NAMALWA (cell line): ENCODE data around the gene GSX2.

Experiments
- DNase-seq: peaks from one replicate; pipeline ENCODE4 v3.0.0-alpha.2; 2015; ENCODE audit warnings: low spot score

Gene GSX2

DNA sequence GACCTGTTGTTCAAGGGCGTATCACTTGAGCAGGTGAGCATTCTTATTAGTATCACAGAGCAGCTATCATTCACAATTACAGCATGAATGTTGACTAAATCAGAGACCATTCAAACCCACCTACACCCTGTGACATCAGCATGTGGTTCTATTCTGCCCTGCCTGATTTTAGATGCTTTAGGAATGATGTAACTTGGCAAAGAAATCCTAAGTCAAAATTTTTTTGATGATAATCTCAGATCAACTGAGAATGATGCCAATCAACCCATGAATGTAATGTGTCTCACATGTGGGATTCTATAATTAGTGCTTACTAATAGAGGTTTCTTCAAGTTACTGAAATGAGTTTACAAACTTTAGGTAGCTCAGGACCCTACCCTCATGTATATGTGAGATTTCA lies 22.2 kb upstream of the GSX2 start:
- DNase-seq = no peak

DNA sequence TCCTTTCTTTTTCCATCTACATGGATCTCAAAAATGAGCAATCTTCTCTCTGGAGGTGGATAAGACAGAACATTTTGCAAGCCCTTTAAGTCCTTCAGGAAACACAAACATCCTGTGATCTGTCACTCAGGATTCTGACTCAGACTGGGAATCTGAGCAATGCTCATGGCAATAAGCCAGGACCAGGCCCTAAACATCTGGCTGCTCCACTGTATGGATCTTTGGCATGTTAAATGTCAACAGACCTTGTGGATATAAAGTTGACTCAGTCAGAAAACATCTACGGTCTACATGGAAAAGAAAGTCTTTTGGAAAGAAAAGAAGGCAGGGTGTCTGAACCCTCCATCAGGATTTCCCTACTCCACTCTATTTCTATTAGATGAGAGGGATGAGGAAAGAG lies 17.8 kb upstream of the GSX2 start:
- DNase-seq = no peak

DNA sequence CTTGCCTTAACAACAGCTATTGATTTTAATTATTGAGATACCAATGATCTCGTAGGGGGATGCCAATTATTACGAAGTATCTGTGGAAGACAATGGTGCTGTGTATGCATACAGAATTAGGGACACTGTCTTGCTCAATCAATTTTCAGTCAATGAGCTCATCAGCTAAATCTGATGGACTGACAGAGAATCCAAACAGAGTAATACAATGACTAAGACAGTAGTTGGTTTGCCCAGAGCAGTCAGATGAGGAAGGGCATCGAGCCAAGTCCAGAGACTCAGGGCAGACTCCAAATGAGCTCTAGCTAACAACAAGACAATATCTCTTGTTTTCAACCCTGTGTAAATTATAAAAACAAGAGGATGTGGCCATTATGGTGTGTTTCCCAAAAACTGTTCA lies 14.7 kb upstream of the GSX2 start:
- no peak for DNase-seq

GRCh38 chr4:54089875-54090274 lies 10.1 kb upstream of the GSX2 start:
- no peak for DNase-seq

DNA sequence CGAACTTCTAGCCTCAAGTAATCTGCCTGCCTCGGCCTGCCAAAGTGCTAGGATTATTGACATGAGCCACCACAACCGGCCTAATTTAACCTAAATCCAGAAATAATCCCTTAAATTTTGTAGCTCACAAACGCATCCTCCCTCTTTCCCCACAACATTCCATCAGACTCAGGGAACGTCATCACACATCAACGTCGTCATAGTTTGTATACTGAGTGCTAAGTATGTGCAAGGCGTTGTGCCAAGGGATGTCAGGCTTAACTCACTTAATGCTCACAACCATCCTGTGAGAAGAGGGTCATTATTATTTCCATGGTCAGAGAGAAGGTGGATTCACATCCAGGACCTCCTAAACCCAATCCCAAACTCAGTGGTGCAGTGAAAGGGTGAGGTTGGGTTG lies 9.6 kb upstream of the GSX2 start:
- no peak for DNase-seq

DNA sequence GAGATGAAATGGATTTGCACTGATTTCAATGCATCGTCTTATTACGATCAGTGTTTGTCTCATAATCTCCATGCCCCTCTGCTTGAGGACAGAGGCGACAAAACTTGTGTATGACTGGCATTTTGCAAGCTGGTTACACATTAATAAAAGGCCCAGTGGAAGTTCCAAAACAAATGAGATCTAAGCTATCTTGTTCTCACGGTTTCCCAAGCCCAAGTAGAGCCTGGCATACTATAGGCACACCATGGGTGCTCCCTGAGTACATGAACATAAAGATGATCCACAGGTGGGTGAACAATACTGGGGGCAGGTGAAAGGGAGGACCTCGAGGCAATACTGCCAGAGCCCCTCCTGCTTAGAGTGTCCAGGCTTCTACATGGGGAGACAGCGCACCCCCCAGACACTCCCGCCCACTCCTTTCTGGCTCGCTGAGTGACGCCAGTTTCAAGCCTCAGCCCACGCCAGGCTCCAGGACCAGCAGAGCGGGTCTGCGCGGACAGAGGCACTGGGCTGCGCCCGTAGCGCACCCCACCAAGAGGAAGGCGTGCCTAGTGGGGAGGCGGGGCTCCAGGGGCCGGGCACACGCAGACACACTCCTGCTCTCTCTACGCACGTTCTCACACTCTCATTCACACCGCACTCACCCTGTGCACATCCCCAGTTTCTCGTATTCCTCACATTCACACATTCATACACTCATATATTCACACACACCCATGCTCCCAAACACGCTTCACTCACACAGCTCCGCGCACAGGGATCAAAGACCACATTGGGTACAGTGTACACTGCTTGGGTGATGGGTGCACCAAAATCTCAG lies 8.9 kb upstream of the GSX2 start:
- no peak for DNase-seq

DNA sequence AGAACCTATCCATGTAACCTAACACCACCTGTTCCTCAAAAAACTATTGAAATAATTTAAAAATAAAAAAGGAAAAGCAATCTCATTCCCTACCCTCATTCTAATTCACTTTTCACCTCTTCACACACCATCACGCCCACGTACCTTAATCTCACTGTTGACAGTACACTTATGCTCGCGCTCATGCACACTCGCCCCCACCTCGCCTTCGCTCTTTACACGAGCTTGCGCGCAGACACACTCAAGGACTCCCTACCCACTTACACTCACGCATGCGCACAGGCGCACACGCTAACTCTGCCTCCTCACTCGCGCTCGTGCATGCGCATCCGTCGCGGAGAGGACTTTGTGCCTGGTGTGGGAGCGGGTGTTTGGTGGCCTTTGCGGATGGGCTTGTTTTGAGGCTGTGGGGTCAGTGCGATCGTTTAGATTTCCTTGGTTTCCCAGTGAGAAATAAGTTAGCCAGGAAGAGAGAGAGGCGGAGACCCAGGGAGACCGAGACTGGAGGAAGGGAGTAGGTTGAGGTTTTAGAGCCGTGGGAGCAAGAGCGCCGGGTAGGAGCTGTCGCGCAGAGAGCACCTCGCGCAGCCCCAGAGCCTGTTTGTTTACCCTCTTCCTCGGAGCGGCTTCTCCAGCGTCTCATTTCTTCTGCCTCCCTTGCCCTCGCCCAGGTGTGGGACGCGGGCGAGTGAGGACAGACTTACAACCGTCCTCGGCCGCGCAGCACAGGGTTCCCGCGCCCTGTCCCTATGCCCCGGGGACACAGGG lies 8.1 kb upstream of the GSX2 start:
- no peak for DNase-seq

GRCh38 chr4:54092405-54093323 lies 7.3 kb upstream of the GSX2 start:
- no peak for DNase-seq

- no peak for DNase-seq
Measured at GRCh38 chr4:54093324-54094240, 6.4 kb upstream of the GSX2 start.

GRCh38 chr4:54094451-54094850 lies 5.5 kb upstream of the GSX2 start:
- no peak for DNase-seq

DNA sequence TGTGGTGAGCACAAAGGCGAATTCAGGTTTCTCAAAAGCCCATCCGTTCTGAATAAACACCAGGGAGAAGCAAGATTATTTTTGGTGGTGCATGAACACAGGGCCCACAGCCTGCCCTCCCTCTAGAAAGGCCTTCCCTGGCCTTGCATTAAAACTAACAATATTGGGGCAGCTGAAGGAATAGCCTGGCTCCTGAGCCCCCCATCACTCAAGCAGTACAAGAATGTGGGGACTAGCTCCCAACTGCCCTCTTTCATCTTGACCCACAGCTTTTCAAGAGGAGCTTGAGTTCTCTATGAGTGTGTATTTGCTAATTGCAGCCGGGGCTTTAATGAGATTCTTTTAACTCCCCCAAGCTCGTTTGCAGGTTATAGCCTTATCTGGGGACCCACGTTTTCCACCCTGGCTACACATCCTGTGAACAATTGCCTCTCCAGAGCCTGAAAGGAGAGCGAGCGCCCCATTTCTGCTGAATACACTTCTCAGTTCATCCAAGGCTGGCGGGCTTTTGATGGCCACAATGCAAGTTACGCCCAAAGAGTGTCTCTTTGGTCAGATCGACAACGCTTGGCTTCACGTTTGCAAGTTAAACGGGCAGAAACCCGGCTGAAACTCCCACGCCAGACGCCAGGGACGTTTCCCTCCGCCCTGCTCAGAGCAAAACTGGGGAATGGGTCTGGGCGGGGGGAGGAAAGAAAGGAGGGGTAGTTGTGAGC lies 4.7 kb upstream of the GSX2 start:
- no peak for DNase-seq

DNA sequence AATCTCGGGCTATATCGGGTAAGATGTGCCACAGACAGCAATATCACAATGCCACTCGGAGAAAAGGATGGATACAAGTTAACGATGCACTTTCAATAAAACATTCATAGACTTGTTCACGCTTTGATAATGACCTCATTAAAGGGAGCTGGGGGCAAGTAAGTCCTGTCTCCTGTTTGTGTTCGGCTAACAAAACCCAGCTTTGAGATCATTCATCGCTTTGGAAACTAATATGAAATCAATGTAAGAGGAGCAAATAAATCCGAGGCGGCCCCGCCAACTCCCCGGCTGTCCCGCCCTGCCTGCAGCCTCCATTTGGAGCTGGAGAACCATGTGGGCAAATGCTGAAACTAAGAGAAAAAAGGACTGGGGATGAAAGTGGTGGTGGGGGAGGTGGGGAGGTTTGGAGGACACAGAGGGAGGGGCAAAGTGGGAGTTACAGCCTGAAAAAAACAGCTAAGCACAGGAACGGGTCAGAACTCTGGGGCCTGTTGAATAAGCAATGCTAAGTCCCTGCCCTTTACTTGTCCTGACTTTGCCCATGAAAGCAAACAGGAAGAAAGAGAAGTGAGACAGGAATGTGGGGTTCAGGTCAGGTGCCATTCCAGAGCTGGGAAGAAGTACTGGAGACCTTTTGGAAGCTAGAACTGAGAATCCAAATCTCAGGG lies 3.5 kb upstream of the GSX2 start:
- DNase-seq = no peak

GRCh38 chr4:54097152-54097551 lies 2.8 kb upstream of the GSX2 start:
- DNase-seq = no peak

DNA sequence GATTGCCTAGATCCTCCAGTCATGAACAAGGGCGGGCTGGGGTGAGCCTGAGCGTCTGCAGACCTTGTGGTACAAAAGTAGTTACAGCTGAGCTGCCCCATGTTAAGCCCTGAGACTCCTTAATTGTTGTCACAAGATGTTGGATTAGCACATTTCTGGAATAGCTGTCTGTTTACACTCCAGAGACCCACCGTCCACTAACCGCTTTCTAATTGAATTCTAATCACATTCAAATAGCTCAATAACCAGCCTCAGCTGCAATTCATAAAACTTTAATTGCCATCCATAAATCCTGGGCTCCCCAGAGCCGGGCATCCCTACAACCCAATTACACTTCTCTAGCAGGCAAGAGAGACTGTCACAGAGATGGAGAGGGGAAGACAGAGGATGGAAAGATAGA lies 1.6 kb upstream of the GSX2 start:
- DNase-seq = no peak

DNA sequence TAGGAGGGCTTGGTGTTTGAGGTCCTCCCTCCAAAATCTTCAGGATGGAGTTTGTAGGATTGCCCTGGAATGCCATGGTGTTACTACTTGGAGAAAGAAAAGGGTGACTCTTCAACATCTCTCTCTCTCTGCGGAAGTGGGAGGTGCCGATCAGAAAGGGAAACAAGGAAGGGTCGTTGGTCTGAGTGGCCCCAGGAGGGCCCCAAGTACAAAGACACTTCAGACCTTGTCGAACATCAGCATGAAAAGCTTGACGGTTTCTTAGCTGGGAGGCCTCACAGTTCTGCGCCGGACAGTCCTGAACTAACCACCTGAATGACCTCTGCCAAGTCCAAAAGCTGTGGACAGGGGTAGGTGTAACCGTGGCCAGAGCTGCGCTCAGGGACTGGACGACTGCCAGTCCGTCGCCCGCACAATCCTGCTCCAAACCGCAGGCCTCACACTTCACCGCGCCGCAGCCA lies 646 bp upstream of the GSX2 start:
- DNase-seq = no peak

DNA sequence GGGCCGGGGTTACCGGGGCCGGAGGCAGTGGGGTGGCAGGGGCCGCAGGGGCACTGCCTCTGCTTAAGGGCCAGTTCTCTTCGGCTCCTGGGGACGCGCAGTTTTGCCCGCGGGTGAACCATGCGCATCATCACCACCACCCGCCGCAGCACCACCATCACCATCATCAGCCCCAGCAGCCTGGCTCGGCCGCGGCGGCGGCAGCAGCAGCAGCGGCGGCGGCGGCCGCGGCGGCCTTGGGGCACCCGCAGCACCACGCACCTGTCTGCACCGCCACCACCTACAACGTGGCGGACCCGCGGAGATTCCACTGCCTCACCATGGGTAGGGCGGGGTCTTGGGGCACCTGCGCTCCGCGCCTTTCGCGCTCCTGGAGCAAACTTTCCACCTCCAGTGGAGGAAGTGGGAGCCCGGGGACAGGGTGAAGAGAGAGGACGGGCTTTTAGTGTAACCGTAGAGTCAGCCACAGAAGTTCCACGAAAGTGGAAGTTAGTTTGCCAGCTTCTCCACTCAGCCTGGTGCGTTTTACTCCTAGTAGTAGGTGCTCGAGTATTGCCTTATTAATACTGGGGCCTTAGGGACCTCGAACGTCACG lies 729 bp downstream of the GSX2 start:
- DNase-seq = no peak

DNA sequence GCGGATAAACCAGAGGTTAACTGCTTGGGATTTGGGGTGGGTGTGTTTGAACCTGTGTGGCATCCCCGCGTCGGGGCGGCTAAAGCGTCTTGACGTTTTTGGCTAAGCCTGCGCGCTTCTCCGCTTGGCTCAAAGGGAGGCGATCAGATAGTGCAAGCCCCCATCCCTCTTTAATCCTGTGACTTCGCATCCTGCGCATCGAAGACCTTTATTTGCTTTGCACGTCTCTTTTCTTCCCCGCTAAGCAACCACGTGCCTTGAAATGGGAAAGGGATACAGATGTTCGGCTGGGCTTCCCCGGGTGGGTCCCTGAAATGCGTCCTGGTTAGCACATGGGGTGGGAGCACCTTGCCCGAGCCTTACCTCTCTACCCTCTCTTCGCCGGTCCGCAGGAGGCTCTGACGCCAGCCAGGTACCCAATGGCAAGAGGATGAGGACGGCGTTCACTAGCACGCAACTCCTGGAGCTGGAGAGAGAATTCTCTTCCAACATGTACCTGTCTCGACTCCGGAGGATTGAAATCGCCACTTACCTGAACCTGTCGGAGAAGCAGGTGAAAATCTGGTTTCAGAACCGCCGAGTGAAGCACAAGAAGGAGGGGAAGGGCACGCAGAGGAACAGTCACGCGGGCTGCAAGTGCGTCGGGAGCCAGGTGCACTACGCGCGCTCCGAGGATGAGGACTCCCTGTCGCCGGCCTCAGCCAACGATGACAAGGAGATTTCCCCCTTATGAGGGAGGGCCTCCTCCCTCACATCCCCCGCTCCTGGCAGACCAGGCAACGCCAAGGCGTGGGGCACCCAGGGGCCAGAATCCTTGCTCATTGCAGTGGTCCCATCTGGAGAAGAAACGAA lies 1.5 kb downstream of the GSX2 start:
- no peak for DNase-seq

GRCh38 chr4:54102531-54103106 lies 2.7 kb downstream of the GSX2 start:
- no peak for DNase-seq
